Stimulated activated CD8-positive, alpha-beta memory T cell treated with anti-CD3 and anti-CD28 coated beads, Interleukin-15, amount 100 ng/mL, for 48 hours (primary cell): ENCODE measurements around the gene NRG3.

Experiments
- DNase-seq, 2 donors: peaks; one replicate each; pipeline ENCODE4 v3.0.0-alpha.2; 2020; ENCODE audit warnings: low read depth in 2 of 2

Gene NRG3

DNA sequence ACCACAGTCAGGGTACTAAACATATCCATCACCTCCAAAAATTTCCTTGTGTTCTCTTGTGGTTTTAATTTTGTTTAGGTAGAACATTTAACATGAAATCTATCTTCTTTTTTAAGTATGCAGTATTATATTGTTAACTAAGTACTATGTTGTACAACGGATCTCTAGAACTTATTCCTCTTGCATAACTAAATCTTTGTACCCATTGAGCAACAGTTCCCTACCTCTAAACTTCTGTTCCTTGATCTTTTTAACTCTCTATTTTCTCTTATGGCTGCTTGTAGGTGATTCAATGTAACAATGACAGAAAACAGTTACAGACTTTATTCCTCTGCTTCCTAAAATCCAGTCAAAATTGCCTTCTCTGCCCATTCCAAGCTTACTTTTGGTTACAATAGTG, 9.9 kb downstream of the NRG3 start:
- DNase-seq = no peak

DNA sequence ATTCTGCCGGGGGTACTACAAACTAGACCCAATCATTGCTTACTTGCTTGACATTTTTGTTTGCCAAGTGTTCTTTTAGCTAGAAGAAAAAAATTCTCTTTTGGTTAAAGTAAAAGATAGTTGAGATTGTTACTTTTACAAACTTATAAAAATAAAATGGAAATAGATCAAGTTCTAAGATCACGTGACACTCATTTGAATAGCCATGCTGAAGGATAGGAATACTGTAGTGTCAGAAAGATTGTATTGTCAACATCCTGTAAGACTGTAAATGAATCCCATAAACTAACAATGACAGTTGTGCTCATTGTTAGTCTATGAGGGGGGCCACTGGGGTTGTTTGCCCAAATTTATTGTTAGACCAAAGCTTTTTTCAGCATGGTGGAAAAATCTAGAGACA, 10.5 kb downstream of the NRG3 start:
- DNase-seq = no peak

DNA sequence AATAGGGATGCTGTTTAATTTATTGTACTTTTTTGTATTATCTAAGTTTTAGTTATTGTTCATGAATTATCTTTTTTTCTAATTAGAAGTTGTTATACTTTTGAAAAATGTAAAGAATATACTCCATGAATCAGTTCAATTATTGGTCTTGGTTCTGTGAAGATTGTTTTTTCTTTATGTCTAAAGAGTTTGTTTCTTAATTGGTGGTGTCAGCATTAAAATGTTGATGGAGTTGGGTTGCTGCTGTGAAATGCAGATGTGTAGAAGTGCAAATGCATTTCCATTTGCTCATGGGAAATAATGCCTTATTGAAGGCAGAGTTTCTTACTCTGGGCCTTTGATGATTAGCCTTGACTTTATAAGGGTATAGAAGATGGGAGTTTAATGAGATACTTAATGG, 11.9 kb downstream of the NRG3 start:
- no peak for DNase-seq

DNA sequence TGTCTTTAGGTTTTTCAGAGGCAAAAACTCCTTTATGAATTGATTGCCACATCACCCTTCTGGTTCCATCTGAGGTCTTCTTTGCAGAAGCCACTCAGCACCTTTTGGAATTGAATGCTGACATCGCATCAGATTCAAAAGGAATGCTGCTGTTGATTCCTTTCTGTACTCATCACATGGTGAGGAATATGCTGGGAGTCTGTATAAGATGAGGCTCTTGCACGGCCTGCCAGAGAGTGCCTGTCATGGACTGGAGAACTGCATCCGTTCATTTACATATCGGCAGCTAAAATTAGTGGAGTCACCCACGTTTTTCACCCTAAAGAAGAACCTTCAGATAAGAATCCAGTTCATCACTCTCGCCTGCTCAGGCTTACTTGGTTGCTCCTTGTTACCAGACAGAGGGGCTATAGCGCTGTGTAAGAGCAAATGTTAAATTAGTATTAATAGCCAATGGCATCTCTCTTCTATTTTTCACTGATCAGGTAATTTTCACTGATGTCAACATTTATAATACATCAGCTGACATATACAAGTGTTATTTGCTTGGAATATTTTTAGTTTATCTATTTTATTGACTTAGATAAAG, 14.3 kb downstream of the NRG3 start:
- no peak for DNase-seq

DNA sequence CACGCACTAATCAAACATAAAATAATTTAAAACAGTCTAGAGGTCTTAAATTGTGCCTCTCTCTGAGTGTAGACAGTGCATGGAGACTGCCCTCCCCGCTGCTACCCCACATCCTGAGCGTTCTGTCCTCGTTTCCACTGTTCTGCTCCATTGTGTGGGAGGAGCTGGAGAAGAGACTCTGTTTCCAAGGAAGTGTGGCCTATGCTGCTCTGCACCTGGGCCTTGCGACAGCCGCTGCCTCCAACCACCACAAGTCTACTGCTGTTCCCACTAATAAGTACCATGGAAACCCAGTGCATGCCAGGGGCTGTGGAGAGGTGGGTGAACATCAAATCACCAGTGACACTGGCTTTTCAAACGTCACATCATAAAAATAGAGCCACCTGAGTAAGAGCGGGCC, 19.6 kb downstream of the NRG3 start:
- DNase-seq = no peak

DNA sequence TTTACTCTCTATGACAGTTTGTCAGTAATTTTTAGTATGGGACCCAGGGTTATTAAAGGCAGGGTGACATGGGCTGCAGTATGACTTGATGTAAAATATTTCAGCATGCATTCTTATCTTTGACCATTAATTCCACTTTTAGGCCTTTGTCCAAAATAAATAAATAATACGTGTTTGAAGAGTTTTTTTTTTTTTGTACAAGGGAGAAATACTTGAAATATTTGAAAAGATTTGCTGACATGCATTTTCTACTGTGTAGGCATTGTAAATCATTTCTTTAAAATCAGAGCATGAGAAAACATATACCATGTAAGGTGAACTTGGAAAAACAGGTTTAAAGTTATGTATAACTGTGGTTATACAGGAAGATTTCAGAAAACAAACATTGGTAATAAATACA, 23.5 kb downstream of the NRG3 start:
- no peak for DNase-seq

DNA sequence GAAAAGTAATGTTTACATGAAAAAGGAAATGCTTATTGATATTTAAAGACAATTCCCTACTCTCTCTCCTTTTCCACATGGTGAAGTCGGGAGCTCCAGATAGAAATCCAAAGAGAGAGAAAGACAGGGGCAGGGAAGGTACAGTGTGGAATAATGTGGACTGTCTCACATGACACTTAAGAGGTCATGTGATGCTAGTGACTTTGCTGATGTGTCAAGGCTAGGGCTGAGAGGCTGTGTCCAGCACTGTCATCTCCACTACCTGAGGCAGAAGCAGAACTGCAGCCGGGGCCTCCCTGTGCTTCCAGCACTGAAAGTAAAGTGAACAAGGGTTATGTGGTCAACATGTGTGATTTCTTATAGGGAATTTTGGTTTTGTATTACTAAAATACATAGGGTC, 26.0 kb downstream of the NRG3 start:
- no peak for DNase-seq

DNA sequence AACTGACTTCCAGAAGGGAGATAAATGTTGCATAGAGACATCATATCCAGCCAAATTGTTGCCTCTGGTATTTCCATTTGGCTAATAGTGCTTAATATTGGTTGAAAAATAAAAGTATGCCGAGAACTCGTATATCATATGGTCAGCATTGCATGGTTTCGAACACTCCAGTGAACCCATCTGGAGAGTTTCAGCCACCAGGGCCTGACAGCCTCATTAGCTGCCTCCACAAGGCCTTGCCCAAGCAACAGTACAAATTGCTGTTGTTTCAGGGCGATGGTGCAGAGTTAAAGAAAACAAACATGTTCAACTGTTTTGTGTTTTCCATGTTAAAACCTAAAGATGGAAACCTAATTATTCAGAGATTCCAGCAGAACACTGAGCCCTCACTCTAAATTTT, 28.5 kb downstream of the NRG3 start:
- no peak for DNase-seq

DNA sequence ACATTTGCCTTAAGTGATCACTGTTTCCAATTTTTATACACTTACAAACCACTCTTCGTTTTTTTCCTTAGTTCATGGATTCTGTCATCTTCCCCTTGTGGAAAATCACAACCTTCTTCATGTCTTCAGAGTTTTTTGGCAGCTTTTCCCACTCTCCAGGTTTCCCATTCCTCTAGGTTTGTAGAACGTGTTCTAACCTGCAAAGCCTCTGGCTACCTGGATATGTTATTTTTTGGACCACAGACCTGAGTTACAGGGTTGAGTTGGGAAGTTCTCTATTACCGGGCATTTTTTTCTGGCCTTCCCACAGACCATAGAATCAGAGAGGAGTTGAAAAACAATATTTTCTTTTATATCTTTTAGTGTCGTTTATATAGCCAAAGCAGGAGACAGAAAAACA, 30.2 kb downstream of the NRG3 start:
- DNase-seq = no peak

DNA sequence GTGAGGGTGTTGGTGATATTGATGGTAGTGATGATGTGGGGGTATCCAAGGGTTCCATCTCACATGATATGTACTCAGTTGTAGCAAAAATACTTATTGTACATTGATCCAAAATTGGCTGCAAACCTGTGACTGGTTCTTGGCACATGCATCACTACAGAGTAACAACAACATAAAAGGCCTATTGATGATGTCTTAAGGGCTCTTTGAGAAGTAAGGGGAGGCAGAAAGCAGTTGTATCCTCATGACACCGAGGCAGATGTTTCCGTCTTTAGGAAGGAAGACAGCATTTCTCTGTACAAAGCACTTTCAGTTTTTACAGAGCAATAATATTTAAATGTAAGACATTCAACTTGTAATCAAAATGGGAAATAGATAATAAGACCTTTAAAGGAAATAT, 34.5 kb downstream of the NRG3 start:
- no peak for DNase-seq

DNA sequence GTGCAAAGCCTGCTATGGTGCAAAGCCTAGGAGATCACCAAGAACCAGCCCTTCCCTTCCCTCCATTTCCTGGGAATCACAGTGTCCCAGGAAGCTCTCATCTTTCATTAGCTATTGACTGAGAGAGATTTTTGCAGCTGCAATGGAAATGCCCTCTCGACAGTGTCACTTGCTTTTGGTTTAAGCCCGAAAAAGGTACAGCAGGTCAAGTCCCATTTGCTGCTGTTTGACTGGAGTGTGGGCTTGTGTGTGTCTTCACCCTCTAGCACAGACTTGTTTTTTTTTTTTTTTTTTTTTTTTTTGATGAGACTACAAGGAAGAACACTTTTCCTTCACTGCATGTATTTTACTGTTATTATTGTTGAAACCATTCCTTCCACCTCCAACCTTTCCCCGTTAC, 36.3 kb downstream of the NRG3 start:
- DNase-seq = no peak

DNA sequence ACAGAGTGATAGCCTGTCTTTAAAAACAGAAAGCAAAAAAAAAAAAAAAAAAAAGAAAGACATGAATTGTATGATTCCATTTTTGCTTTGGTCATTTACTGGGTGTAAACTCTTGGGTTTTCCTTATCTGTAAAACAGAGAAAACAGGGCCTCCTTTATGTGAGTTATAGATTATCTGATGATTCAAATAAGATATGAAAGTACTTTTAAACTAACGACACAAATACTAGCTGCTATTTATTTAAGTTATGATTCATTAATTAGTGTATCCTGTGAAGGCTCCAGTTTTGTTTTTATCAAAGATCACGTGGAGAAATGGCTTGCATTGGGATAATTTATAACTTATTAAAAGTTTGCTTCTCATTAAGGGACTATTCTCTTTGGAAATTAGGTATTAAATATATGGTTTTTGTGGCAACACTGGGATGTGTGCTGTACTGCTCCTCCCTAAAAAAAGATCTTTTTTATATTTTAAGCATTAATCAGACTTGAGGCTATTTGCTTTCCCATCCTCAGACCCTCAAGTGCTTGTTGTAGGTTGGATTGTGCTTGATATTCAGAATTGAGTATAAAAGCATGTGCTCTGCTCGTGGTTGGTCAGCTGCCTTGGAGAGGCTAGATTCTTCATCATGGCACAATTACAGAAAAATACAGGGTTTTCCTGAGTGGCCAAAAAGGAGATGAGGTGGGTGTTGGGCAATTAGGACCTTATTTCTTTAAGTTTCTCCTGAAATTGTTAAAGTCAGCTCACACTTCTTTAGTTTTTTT, 39.9 kb downstream of the NRG3 start:
- no peak for DNase-seq

DNA sequence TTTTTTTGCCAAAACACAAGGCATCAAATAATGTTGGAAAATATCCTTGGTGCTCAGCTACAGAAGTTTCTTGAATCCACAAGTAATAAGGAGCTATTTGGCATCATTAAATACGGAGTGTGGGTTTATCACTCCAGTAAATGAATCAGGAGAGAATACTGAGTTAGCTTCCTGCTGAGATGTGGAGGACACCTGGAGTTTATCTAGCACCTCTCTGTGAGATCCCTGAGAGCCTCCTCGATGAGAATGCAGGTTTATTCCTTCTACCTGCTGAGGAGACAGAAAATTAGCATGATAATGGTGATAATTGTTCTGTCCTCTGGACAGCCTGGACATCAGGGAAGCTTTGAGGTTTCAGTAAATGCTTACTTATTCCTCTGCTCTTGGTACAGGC, 40.5 kb downstream of the NRG3 start:
- DNase-seq = no peak

DNA sequence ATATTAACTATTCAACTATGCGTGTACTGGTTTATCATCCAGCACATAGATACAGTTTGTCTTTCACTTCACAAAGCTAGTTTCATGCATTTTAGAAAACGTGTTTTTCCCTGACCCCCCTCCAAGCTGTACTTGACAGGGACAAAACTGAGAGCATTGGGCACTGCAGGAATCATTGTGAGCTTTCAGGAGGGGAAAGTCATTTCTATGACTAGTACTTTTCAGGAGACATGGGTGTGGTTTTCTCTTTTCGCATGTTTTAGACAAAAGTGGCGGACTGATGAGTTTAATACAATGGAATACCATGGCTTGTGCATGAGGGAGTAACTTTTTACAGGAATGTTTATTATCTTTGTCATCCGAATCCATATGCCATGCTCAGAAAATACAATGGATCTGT, 42.7 kb downstream of the NRG3 start:
- no peak for DNase-seq

DNA sequence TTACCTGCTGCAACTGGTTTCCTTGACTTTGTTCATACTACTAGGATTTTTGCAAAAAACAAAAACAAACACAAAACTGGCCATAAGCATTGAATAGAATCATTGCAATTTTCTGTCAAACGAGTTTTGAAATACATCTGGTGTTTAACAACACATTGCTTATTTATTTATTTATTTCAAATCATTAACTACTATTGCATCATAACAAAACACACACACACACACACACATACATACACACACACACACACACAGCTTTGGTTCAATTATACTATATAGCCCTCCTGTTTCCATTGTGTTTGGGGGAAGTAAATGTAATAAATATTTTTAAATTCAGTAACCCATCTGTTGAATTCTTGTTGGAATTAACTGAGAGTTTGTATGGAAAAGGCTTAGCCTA, 43.8 kb downstream of the NRG3 start:
- DNase-seq = no peak

DNA sequence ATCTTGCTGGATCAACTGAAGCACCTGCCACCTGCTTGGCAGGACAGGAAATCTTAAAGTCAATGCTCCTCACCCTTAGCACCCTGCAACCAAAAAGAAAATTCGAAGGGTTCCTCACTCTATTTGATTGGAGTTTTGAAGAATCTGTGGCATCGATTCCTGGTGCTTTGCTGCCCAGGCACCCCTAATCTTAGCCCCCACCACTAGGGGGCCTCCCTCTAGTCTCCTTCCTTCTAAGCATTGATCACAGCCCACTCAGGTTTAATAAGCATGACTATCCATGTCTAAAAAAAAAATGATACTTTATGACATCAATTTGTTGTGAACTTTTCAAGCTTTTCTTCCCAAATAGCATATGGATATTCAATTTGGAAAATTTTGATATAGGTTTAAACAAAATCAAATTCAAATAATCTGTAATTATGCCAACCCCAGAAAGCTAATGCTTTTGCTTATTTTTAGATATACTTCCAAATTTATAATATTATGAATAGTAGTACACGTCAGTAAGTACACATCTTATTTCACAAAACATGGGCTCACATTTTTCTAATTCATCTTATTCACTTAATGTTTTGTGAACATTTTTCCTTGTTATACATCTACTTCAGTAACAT, 45.3 kb downstream of the NRG3 start:
- DNase-seq = no peak

DNA sequence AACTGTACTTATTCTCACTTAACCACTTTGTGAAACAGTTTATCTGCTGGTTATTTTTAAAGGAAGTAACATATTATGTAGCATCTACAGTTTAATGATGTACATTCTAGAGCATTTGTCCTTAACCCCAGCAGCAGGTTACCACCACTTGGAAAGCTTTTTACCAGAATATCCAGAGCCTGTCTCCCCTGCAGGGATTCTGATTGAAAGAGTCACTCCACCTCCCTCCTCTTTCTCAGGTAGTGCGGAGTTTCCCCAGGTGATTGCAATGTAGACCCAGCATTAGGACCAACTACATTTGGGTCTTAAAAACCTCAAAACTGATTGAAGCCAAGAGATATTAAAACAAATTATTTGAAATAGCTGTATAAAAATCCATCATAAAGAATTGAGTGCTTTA, 53.1 kb downstream of the NRG3 start:
- DNase-seq = no peak

DNA sequence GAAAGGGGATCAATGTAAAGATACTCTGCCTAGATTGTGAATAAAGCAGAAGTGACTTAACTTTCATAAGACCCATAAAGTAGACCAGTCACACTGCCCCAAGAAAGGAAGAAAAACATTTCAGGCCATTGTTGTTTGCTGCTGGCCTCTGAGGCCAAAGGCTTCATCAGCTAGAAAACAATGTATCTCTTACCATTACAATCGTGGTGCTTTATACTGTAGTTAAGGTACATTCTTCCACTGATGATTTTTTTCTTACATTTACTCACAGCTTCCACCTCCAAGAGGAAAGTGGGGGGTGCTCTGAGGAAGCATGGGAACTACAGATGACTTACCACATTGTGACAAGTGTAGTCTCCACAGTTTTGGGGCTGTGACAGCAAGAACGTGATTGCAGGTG, 68.6 kb downstream of the NRG3 start:
- no peak for DNase-seq

DNA sequence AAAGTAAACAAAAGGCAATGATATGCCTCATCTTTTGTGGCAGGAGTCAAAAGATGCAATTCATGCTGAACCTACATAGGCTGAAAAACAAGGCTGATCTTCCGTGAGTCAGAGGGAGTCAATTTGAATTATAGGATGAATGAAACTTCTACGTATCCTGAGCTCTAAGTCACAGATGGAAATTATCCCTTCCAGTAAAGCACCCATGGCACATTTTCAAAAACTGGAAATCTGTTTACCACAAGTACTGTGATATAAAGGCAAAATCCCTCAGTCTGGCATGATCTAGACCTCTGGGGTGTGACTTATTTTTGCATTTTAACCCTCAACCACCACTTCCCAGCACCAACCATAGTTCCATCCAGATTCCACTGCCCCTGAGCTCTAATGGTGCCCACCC, 69.6 kb downstream of the NRG3 start:
- DNase-seq = no peak

DNA sequence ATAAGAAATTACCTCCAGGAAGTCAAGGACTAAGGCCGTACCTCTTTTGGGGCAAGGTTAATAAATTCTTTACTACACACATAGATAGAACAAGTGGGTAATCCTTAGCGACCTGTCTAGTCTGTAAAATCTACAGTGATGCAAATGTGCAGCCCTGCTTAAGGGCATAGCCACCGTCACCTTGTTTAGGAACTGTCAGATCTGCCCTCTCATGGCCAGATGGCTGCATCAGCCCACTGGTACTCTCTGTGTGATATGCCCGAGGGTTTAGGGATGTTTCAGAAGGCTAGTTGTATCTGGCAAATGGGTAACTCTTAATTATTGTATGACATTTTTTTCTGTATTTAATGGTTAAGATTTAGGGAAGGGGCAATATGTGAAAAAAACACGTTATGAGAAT, 74.3 kb downstream of the NRG3 start:
- DNase-seq = no peak

DNA sequence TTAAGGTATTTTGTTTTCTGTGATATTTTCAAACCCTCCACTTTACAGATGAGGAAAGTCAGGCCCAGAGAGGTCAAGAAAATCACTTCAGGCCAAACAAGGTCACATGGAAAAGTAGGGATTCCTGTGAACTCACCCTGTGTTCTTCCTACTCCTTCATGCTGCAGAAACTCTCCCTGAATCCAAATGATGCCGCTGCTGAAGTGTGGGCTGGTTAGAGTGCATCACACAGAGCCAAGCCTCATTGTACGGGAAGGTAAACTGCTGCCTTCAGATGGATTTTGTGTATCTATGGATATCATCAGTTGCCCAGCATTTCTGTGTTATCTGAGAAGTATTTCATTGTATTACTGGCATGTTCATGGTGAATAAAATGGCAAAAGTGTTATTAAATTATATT, 75.4 kb downstream of the NRG3 start:
- no peak for DNase-seq

DNA sequence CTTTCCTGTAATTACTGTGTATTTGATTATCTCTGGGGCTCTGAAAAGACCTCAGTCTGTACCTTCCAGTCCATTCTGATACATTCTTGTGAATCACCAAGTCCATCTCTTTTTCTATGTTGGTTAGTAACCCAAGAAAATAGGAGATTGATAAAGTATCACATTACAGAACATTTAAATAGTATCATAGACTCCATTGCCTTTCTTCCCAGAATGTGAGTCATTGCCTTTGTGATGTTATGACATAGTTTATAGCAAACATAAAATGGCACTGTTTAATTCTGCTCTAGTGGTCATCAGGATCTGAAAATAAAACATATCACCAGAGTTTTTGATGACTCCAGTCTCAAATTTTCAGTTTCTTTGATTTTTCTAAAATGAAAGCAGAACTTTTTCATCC, 78.4 kb downstream of the NRG3 start:
- DNase-seq = no peak

DNA sequence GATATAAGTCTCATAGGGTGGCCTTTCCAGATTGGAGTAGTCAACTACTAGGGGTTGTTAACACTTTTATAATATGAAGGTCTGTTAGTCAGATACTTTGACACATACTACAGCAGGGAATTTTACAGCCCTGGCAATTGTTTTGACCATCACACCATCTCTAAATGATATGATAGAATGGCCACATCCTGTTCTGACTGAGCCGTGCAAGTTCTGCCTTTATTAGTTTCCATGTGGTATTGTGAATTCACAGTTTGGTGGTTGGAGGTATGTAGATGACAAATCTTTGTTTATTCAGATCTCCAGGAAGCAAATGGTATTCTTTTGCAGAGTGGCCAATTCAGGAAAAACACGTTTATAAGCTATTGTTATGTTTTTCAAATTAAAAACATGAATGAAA, 83.0 kb downstream of the NRG3 start:
- no peak for DNase-seq

DNA sequence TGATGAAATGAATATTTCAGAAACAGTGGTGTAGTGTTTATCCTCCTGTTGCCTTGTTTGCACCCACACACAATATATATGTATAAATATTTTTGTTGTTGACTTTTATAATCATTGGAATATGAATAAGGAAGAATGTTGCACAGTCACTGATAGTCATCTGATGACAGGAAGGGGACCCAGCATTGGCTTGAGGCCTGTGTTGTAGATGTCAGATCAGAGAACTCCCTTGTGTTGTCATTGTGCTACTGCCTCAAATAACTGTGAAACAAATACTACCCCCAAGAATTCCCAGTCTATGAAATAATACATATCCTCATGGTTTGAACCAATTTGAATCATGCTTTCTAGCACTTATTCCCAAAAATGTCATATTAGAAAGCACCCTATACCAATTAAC, 84.0 kb downstream of the NRG3 start:
- DNase-seq = no peak
